ENCODE data around the gene ENOX1. TPM values are rescaled to one million over a fixed set of nuclear protein-coding genes. Genes with fewer than 3 reads are reported as not detected.

Gene ENOX1
- total RNA-seq, 1 experiment from 2014 or later = 0.26 TPM

DNA sequence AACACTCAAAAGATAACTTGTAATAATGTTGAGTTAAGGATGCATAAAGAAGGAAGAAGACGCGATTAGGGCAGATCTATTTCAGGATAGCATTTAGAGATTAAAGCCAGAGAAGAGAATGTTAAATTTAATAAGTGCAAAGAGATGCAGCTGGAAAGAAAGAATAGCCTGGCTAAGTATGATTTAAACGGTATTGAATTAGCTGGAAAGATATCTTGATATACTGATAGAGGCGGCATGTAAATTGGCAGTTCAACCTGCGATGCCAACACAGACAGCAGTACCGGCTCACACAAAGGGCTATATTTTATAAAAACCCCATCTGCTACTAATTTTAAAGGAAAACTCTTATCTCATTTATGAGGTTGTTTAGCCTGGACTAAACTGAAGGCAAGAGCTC is 121.4 kb downstream of the ENOX1 start:
- ATAC-seq = no peak
- TF ChIP-seq ZNF396 (CRISPR knock-in tag; IDR thresholded peaks at IDR 0.05; ENCODE audit: borderline replicate concordance) = no peak
- TF ChIP-seq CREM (CRISPR knock-in tag; IDR thresholded peaks at IDR 0.05) = no peak
- TF ChIP-seq OVOL2 (CRISPR knock-in tag; IDR thresholded peaks at IDR 0.05; ENCODE audit: borderline replicate concordance) = no peak
- no peak for TF ChIP-seq SP1 (CRISPR knock-in tag; conservative IDR thresholded peaks at IDR 0.05)
- no peaks in the 10 kb centered on the region for H3K36me3 Mint-ChIP-seq
- peaks cover 10% of the 10 kb centered on the region for H3K4me1 Mint-ChIP-seq
- ChIA-PET CTCF (no interaction called here), POLR2A (no interaction called here)
- no peak for DNase-seq (ENCODE audit: low spot score)
- H3K27ac Mint-ChIP-seq = no peak overlapping the region
- no peaks in the 10 kb centered on the region for H3K9me3 Mint-ChIP-seq
- no peak overlapping the region for H3K4me3 Mint-ChIP-seq
- H3K27me3 Mint-ChIP-seq (ENCODE audit: low read depth) = no peaks in the 10 kb centered on the region

DNA sequence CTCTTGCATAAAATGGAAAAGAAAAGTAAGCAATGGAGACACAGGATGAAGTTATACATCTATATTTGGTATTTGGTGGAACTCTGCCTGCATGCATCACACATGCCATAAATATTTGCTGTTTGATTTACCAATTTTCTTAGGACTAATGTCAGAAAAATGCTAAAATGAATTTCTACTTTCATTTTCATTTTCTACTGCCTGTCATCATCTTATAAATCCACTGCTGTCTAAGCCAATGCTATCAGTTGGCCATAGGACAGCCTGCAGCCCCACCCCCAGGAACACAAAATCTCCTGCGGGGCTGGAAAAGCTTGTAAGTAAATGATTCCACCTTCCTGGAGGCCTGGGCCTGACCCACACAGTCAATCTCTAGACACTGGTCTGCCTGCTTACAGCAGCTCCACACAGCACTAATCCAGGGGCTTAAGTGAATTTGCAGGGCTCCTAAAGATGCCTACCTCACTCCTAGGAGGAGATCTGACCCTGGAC is 122.0 kb downstream of the ENOX1 start:
- H3K27me3 Mint-ChIP-seq (ENCODE audit: low read depth) = no peaks in the 10 kb centered on the region
- TF ChIP-seq, protein P1, sequence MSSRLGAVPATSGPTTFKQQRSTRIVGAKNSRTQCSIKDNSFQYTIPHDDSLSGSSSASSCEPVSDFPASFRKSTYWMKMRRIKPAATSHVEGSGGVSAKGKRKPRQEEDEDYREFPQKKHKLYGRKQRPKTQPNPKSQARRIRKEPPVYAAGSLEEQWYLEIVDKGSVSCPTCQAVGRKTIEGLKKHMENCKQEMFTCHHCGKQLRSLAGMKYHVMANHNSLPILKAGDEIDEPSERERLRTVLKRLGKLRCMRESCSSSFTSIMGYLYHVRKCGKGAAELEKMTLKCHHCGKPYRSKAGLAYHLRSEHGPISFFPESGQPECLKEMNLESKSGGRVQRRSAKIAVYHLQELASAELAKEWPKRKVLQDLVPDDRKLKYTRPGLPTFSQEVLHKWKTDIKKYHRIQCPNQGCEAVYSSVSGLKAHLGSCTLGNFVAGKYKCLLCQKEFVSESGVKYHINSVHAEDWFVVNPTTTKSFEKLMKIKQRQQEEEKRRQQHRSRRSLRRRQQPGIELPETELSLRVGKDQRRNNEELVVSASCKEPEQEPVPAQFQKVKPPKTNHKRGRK (CRISPR knock-in tag; IDR thresholded peaks at IDR 0.05; ENCODE audit: borderline replicate concordance) = no peak
- TF ChIP-seq NR3C1 (CRISPR knock-in tag; conservative IDR thresholded peaks at IDR 0.05; ENCODE audit: low read depth) = no peak
- TF ChIP-seq TEAD1 (CRISPR knock-in tag; IDR thresholded peaks at IDR 0.05) = no peak
- TF ChIP-seq, protein P2, sequence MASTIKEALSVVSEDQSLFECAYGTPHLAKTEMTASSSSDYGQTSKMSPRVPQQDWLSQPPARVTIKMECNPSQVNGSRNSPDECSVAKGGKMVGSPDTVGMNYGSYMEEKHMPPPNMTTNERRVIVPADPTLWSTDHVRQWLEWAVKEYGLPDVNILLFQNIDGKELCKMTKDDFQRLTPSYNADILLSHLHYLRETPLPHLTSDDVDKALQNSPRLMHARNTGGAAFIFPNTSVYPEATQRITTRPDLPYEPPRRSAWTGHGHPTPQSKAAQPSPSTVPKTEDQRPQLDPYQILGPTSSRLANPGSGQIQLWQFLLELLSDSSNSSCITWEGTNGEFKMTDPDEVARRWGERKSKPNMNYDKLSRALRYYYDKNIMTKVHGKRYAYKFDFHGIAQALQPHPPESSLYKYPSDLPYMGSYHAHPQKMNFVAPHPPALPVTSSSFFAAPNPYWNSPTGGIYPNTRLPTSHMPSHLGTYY (CRISPR knock-in tag; IDR thresholded peaks at IDR 0.05) = no peak
- TF ChIP-seq, protein P3, sequence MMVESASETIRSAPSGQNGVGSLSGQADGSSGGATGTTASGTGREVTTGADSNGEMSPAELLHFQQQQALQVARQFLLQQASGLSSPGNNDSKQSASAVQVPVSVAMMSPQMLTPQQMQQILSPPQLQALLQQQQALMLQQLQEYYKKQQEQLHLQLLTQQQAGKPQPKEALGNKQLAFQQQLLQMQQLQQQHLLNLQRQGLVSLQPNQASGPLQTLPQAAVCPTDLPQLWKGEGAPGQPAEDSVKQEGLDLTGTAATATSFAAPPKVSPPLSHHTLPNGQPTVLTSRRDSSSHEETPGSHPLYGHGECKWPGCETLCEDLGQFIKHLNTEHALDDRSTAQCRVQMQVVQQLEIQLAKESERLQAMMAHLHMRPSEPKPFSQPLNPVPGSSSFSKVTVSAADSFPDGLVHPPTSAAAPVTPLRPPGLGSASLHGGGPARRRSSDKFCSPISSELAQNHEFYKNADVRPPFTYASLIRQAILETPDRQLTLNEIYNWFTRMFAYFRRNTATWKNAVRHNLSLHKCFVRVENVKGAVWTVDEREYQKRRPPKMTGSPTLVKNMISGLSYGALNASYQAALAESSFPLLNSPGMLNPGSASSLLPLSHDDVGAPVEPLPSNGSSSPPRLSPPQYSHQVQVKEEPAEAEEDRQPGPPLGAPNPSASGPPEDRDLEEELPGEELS (CRISPR knock-in tag; IDR thresholded peaks at IDR 0.05) = no peak
- TF ChIP-seq ZNF263 (CRISPR knock-in tag; IDR thresholded peaks at IDR 0.05; ENCODE audit: low read depth) = no peak
- TF ChIP-seq, protein P4, sequence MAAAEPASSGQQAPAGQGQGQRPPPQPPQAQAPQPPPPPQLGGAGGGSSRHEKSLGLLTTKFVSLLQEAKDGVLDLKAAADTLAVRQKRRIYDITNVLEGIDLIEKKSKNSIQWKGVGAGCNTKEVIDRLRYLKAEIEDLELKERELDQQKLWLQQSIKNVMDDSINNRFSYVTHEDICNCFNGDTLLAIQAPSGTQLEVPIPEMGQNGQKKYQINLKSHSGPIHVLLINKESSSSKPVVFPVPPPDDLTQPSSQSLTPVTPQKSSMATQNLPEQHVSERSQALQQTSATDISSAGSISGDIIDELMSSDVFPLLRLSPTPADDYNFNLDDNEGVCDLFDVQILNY (CRISPR knock-in tag; IDR thresholded peaks at IDR 0.05) = no peak
- TF ChIP-seq, protein P5, sequence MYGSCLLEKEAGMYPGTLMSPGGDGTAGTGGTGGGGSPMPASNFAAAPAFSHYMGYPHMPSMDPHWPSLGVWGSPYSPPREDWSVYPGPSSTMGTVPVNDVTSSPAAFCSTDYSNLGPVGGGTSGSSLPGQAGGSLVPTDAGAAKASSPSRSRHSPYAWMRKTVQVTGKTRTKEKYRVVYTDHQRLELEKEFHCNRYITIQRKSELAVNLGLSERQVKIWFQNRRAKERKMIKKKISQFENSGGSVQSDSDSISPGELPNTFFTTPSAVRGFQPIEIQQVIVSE (CRISPR knock-in tag; IDR thresholded peaks at IDR 0.05; ENCODE audit: borderline replicate concordance) = no peak
- no peak overlapping the region for H3K27ac Mint-ChIP-seq
- POLR2A ChIA-PET = no interaction called here
- ATAC-seq (peak; percentile 65), DNase-seq (ENCODE audit: low spot score) (peak; percentile 28)
- H3K4me3 Mint-ChIP-seq = no peak overlapping the region
- H3K9me3 Mint-ChIP-seq = no peaks in the 10 kb centered on the region
- H3K4me1 Mint-ChIP-seq = peaks cover 10% of the 10 kb centered on the region
- CTCF ChIA-PET = no interaction called here
- no peaks in the 10 kb centered on the region for H3K36me3 Mint-ChIP-seq

DNA sequence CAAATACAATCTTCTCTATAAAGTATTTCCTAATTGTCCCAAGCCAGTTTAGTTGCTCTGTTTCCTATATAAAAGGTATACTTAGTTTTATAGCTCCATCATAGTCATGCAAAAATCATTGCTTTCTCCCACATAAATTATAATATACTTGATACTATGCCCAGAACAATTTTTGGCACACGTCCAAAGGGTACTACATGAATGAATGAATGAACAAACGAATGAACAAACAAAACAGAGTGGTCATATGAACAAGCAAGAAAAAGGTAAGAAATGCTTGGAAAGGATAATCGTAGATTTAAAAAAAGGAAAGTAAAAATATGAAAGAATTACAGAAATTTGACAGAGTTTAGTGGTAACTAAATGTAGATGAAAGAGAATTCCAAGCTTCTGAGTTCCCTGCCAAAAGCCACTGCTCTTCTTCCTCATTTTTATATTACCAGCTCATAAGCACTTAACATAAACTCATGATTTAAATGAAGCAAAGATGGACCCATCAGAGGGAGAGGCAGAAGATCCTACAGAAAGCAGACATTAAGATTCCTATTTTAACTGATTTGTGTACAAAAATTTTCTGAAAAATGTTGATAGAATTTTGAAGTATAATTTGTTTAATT is 123.2 kb downstream of the ENOX1 start:
- no peaks in the 10 kb centered on the region for H3K27me3 Mint-ChIP-seq (ENCODE audit: low read depth)
- ChIA-PET POLR2A (no interaction called here), CTCF (no interaction called here)
- DNase-seq (ENCODE audit: low spot score) (no peak), ATAC-seq (no peak)
- H3K4me3 Mint-ChIP-seq = no peak overlapping the region
- H3K9me3 Mint-ChIP-seq = no peaks in the 10 kb centered on the region
- H3K27ac Mint-ChIP-seq = no peak overlapping the region
- H3K36me3 Mint-ChIP-seq = no peaks in the 10 kb centered on the region
- peaks cover 10% of the 10 kb centered on the region for H3K4me1 Mint-ChIP-seq
- TF ChIP-seq FOXJ3 (CRISPR knock-in tag; IDR thresholded peaks at IDR 0.05; ENCODE audit: borderline replicate concordance) = no peak
